CD14-positive monocyte (primary cell): Measurements from ENCODE around the gene TMEM236. TPM values are rescaled to one million over a fixed set of nuclear protein-coding genes. Genes with fewer than 3 reads are reported as not detected.
A peak's percentile ranks its signal among the peaks of the same experiment; 100 is the strongest.

Experiments used
- DNase-seq, 3 donors: peaks; one replicate each; pipeline ENCODE4 v3.0.0-alpha.2; 2011 to 2022
- H2AFZ ChIP-seq: 2 replicates; pipeline ENCODE4 v1.6.0; 2012; ENCODE audit warnings: mild to moderate bottlenecking, low read depth, low read length, inconsistent platforms; ENCODE audit not compliant: insufficient read depth, poor library complexity, severe bottlenecking
- H3K27ac ChIP-seq, 2 donors: 1 replicate in 1 of 2; 2 replicates in 1 of 2; pipeline ENCODE4 v1.5.1; 2012 to 2013; ENCODE audit warnings: low read length in 2 of 2, control low read depth in 1 of 2, inconsistent platforms in 1 of 2, low read depth in 1 of 2, mild to moderate bottlenecking in 1 of 2
- H3K27me3 ChIP-seq, 2 donors: one replicate each; pipeline versions ENCODE4 v1.6.0 to v1.6.1; 2011 to 2013; ENCODE audit warnings: low read length in 2 of 2; ENCODE audit not compliant: control insufficient read depth in 2 of 2, insufficient read depth in 2 of 2
- H3K36me3 ChIP-seq, 2 donors: replicated peaks in 1 of 2; 1 replicate in 1 of 2; 2 replicates in 1 of 2; pipeline versions ENCODE4 v1.5.1 to v1.6.1; 2012 to 2013; ENCODE audit warnings: low read length in 2 of 2, control low read depth in 1 of 2, inconsistent platforms in 1 of 2, mild to moderate bottlenecking in 1 of 2; ENCODE audit not compliant: insufficient read depth in 2 of 2, control insufficient read depth in 1 of 2
- H3K4me1 ChIP-seq, 2 donors: 1 replicate in 1 of 2; 2 replicates in 1 of 2; pipeline versions ENCODE4 v1.5.1 to v1.6.1; 2012 to 2013; ENCODE audit warnings: low read length in 2 of 2, control low read depth in 1 of 2, inconsistent platforms in 1 of 2, mild to moderate bottlenecking in 1 of 2, moderate library complexity in 1 of 2; ENCODE audit not compliant: insufficient read depth in 2 of 2, control insufficient read depth in 1 of 2
- H3K4me2 ChIP-seq: replicated peaks from 2 replicates; pipeline ENCODE3; 2012; ENCODE audit warnings: low read length, moderate library complexity, mild to moderate bottlenecking; ENCODE audit not compliant: poor library complexity, severe bottlenecking; ENCODE audit errors: extremely low read depth
- H3K4me3 ChIP-seq, 3 experiments: fragments of 200-600 bp in 1 of 3; sonication (generic) in 1 of 3; replicated peaks in 1 of 3; 1 replicate in 2 of 3; 2 replicates in 1 of 3; pipeline ENCODE4 v1.5.1; 2011 to 2013; ENCODE audit warnings: low read length in 3 of 3, mild to moderate bottlenecking in 3 of 3, control low read depth in 2 of 3, low read depth in 2 of 3, inconsistent platforms in 1 of 3, moderate library complexity in 1 of 3
- H3K79me2 ChIP-seq: 2 replicates; pipeline ENCODE4 v1.6.0; 2012; ENCODE audit warnings: mild to moderate bottlenecking, control low read depth, inconsistent platforms, low read length, moderate library complexity; ENCODE audit not compliant: insufficient read depth
- H3K9ac ChIP-seq: 2 replicates; pipeline ENCODE4 v1.6.0; 2017; ENCODE audit warnings: low read length, mild to moderate bottlenecking; ENCODE audit not compliant: insufficient read depth, poor library complexity, severe bottlenecking
- H3K9me3 ChIP-seq, 2 donors: replicated peaks in 1 of 2; 1 replicate in 1 of 2; 2 replicates in 1 of 2; pipeline versions ENCODE4 v1.5.1 to v1.6.1; 2012 to 2013; ENCODE audit warnings: low read length in 2 of 2, control low read depth in 1 of 2; ENCODE audit not compliant: control insufficient read depth in 1 of 2, insufficient read depth in 1 of 2
- H4K20me1 ChIP-seq: 2 replicates; pipeline ENCODE4 v1.6.0; 2012; ENCODE audit warnings: mild to moderate bottlenecking, low read length, control low read depth, moderate library complexity; ENCODE audit not compliant: insufficient read depth
- H3K27ac Mint-ChIP-seq, 7 donors: one replicate each; pipeline ENCODE4 v1.8.0; 2020; ENCODE audit warnings: mild to moderate bottlenecking in 7 of 7, mixed read lengths in 7 of 7, moderate library complexity in 6 of 7, inconsistent platforms in 2 of 7
- H3K27me3 Mint-ChIP-seq, 3 donors: one replicate each; pipeline ENCODE4 v1.8.0; 2021 to 2022; ENCODE audit warnings: low read depth in 3 of 3, mild to moderate bottlenecking in 3 of 3, mixed read lengths in 3 of 3, moderate library complexity in 3 of 3, inconsistent platforms in 1 of 3
- H3K36me3 Mint-ChIP-seq, 2 donors: one replicate each; pipeline ENCODE4 v1.8.0; 2020; ENCODE audit warnings: mixed read lengths in 2 of 2, inconsistent platforms in 1 of 2, mild to moderate bottlenecking in 1 of 2
- H3K4me1 Mint-ChIP-seq: one replicate; pipeline ENCODE4 v1.8.0; 2020; ENCODE audit warnings: mild to moderate bottlenecking, mixed read lengths
- H3K4me3 Mint-ChIP-seq, 2 donors: one replicate each; pipeline ENCODE4 v1.8.0; 2020; ENCODE audit warnings: mild to moderate bottlenecking in 2 of 2, mixed read lengths in 2 of 2, moderate library complexity in 1 of 2
- H3K9me3 Mint-ChIP-seq, 7 donors: one replicate each; pipeline ENCODE4 v1.8.0; 2020 to 2022; ENCODE audit warnings: mixed read lengths in 7 of 7, mild to moderate bottlenecking in 6 of 7, moderate library complexity in 6 of 7, inconsistent platforms in 2 of 7
- CTCF ChIP-seq: fragments of 200-600 bp; IDR thresholded peaks from one replicate; pipeline ENCODE4 v1.8.0; 2022; ENCODE audit warnings: antibody characterized with exemption, mild to moderate bottlenecking
- WGBS: methylation state at CpG from one replicate; pipeline ENCODE4 v1.1.5; 2013; ENCODE audit warnings: missing lambda C conversion rate; ENCODE audit not compliant: insufficient coverage; 5-methylcytosine and 5-hydroxymethylcytosine counted together
- intact Hi-C, 2 donors: fragments of 100-400 bp; cut with micrococcal nuclease; formaldehyde crosslinking; loops; one replicate each; pipeline versions ENCODE4 v1.15.0 to v1.15.1; 2023
- polyA plus RNA-seq, 3 donors: library from polyadenylated mRNA; depleted of rRNA in 1 of 3; unstranded in 2 of 3; stranded (reverse) in 1 of 3; fragments of 300-500 nt in 2 of 3; fragments of >200 nt in 1 of 3; fragmentation: Illumina TruSeq in 2 of 3; gene quantifications; 1 replicate in 2 of 3; 2 replicates in 1 of 3; pipeline ENCODE4 v1.2.3, GENCODE V29; 2012 to 2021

The TMEM236 gene
- polyA plus RNA-seq, 3 donors: 0.08 TPM; not detected in 2

GRCh38 chr10:17768957-17769356, 17.0 kb downstream of the TMEM236 start:
- no peak overlapping the region for H3K27ac ChIP-seq
- Mint-ChIP-seq H3K4me1 (peaks cover 42% of the 10 kb centered on the region), H3K9me3 (peaks cover 0 to 2% (median 0%) of the 10 kb centered on the region in 7 donors), H3K36me3 (no peaks in the 10 kb centered on the region), H3K27ac (peak overlapping the region in 2 of 7 donors; percentile 0 to 4), H3K27me3 (peaks cover 0 to 2% (median 0%) of the 10 kb centered on the region in 3 donors), H3K4me3 (peak overlapping the region in 1 of 2 donors; percentile 11)
- WGBS: 36% methylated on average over 3 of the region's 5 CpGs
- H3K9ac ChIP-seq: no peak overlapping the region
- no peaks in the 10 kb centered on the region for H3K27me3 ChIP-seq
- H3K9me3 ChIP-seq: no peaks in the 10 kb centered on the region
- no peak overlapping the region for H3K4me3 ChIP-seq
- no peaks in the 10 kb centered on the region for H4K20me1 ChIP-seq
- intact Hi-C loops: no loop called here
- H3K4me2 ChIP-seq: no peak overlapping the region
- no peaks in the 10 kb centered on the region for H3K79me2 ChIP-seq
- H2AFZ ChIP-seq: no peak overlapping the region
- H3K4me1 ChIP-seq: peaks cover 29 to 47% of the 10 kb centered on the region in 2 donors
- no peaks in the 10 kb centered on the region for H3K36me3 ChIP-seq
- no peak for DNase-seq
- no peak for TF ChIP-seq CTCF

DNA sequence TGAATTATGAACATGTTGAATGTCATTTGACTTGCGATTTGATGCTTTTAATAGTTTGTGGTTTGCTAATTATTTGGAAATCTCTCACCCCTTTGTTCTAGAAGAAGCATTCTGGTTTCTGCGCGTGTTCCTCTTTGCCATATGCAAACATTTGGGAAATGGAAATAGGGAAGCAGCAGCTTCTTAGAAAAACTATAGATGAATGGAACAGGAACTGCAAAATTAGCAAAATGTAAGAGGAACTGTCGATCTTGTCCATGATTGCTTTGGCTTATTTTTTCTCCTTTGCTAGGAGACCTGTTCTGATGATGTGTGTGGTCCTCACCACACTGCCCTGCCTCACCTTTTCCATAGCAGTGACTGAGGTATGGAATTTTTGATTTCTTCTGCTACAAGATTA, 19.0 kb downstream of the TMEM236 start:
- H3K4me3 Mint-ChIP-seq: peak overlapping the region in 1 of 2 donors; percentile 55
- H3K36me3 Mint-ChIP-seq: no peaks in the 10 kb centered on the region
- WGBS: no CpG with 5 or more reads among the region's 4 CpGs

More for the DNA sequence above, 19.0 kb downstream of the TMEM236 start:
- Histone ChIP-seq H3K4me2 (peak overlapping the region; percentile 58), H3K4me3 (peak overlapping the region in 1 of 3 experiments; percentile 45), H2AFZ (no peak overlapping the region), H3K79me2 (no peaks in the 10 kb centered on the region), H3K4me1 (peaks cover 29 to 42% of the 10 kb centered on the region in 2 donors), H4K20me1 (no peaks in the 10 kb centered on the region), H3K27me3 (no peaks in the 10 kb centered on the region), H3K36me3 (no peaks in the 10 kb centered on the region), H3K9me3 (no peaks in the 10 kb centered on the region), H3K9ac (no peak overlapping the region), H3K27ac (peak overlapping the region in 1 of 2 donors; percentile 33)
- intact Hi-C loops: no loop called here
- Mint-ChIP-seq H3K9me3 (peaks cover 0 to 1% (median 0%) of the 10 kb centered on the region in 7 donors), H3K27ac (peak overlapping the region; percentile 28 to 84 (median 61)), H3K4me1 (peaks cover 37% of the 10 kb centered on the region), H3K27me3 (peaks cover 0 to 2% (median 0%) of the 10 kb centered on the region in 3 donors)
- DNase-seq: peak; percentile 54 to 71 (median 64)
- TF ChIP-seq CTCF: no peak
